AG04449 (cell line): ENCODE results near the gene XRCC1.

Source experiments
- CTCF ChIA-PET: fragments of 350-600 bp; formaldehyde crosslinking; extraction: SDS; loops from one replicate; lab custom pipeline; 2021; ENCODE audit warnings: antibody characterized with exemption; lab: Yijun Ruan, JAX
- POLR2A ChIA-PET: fragments of 400-600, 350-600 bp; formaldehyde crosslinking; extraction: SDS; loops from one replicate; lab custom pipeline; 2020; ENCODE audit warnings: antibody characterized with exemption, inconsistent platforms; lab: Yijun Ruan, JAX
- DNase-seq: peaks from one replicate; pipeline ENCODE4 v3.0.0-alpha.2; 2010; ENCODE audit warnings: low read depth, low spot score
- H3K4me3 ChIP-seq: 2 replicates; pipeline ENCODE4 v1.5.1; 2011; ENCODE audit warnings: low read depth, mild to moderate bottlenecking, control low read depth, low read length
- CTCF ChIP-seq: IDR thresholded peaks from one replicate; pipeline ENCODE4 v1.5.1; 2011; ENCODE audit warnings: mild to moderate bottlenecking, moderate library complexity, low read length, control low read depth, inconsistent platforms; ENCODE audit not compliant: insufficient read depth; ENCODE audit errors: missing control alignments

XRCC1 gene

GRCh38 chr19:43532571-43532961 is 42.8 kb downstream of the XRCC1 start:
- CTCF ChIA-PET = interaction anchor here (0.9 to 17.0 kb wide), 9 partner anchors 13 to 277 kb away, joined by 3 to 208 read pairs (median 5); partner anchors contain the start of gene PHLDB3
- POLR2A ChIA-PET = interaction anchor here (0.9 to 1.5 kb wide), 4 partner anchors 9 to 222 kb away, joined by 3 to 6 read pairs (median 4); partner anchors contain the start of gene SMG9
- TF ChIP-seq CTCF = no peak
- peak overlapping the region; percentile 66 for H3K4me3 ChIP-seq
- DNase-seq = no peak

GRCh38 chr19:43527860-43528622 is 47.3 kb downstream of the XRCC1 start:
- TF ChIP-seq CTCF = no peak
- ChIA-PET CTCF (interaction anchor here (1.5 to 15.4 kb wide), 4 partner anchors 9 to 83 kb away, joined by 7 to 609 read pairs (median 8); no protein-coding TSS in a partner anchor), POLR2A (no interaction called here)
- no peak for DNase-seq
- H3K4me3 ChIP-seq = peak overlapping the region; percentile 12; the same call in 1 of the 2 replicates

DNA sequence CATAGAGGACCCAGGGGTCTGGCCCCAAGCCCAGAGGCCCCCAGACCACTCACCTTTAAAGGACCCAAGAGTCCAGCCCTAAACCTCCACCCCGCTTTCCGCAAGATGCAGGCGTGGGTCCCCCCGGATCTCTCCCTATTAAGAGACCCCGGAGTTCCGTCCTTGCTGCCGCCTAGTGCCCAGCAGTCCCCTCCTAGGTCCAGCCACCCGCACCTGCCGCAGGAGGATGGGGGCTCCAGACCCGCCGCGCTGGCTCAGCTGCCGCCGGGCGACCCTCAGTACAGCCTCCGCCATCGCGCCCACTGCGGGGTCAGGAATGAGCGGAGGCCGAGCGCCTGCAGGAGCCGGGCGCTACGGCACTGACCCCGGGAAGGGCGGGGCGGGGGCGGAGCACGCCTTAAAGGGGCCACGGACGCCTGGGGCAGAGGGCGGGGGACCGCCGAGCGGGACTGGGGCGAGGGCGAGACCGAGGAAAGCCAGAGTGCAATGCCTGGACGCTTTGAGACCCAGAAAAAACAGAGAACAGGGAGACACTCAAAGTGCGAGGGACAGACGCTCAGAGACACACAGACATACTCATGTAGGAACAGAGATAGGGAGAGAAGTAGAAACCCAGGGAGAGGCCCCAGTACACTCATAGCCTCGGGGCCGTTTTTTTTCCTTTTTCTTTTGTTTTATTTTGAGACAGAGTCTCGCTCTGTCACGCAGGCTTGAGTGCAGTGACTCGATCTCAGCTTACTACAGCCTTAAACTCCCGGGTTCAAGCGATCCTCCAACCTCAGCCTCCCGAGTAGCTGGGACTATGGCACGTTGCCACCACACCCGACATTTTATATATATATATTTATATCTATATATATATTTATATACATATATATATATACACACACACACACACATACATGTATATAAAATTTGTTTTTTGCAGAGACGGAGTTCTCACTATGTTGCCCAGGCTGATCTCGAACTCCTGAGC is 48.2 kb downstream of the XRCC1 start, which contains the start of gene ETHE1:
ETHE1 (minus strand) TSS at position 318 of the 976 bp plus-strand sequence; CDS start at position 294, 24 bp downstream.
- peak within 1 kb of the TSS; percentile 85 for H3K4me3 ChIP-seq
- ChIA-PET POLR2A (no interaction called here), CTCF (interaction anchor here (1.5 to 15.4 kb wide), 3 partner anchors 8 to 82 kb away, joined by 7 to 609 read pairs (median 8); no protein-coding TSS in a partner anchor)
- no peak for TF ChIP-seq CTCF
- DNase-seq = no peak

DNA sequence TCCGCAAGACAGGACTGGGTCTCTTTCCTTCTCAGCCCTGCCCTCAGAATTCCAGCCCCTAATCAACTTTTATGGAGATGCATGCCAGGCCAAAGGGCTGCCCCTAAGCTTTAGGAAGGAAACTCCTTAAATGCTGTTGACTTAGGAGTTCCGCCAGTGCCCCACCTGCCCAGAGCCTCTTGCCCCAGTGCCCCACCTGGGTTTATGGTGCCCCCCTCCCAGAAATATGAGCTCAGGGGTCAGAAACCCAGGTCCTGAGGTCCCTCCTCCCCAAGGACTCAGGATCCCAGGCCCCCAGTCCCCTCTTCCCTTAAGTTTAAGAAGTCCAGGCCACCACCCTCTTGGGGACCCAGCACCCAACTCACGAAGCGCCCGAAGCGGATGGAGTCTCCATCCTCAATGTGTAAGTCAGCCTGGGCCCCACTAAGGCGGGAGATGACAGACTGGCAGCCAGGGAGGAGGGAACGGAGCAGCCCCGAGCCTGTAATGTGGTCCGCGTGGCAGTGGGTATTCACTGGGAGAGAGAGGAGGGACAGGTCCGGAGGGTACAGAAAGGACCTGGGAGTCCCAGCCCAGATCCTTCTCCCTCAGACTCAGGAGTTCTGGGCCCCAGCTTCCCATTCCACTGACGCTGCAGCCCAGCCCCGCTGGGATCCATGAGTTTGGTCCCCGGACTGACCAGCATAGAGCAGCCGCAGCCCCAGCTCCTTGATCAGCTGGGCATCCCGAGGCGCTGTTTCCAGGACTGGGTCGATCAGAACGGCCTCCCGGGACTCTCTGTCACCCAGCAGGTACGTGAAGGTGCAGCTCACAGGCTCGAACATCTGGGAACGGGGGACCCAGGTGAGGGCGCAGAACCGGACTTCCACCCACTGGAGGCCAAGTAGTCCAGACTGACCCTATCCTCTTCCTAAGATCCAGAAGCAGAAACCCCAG is 49.2 kb downstream of the XRCC1 start:
- no peak for DNase-seq
- ChIA-PET CTCF (interaction anchor here (1.3 to 15.4 kb wide), 5 partner anchors 10 to 92 kb away, joined by 4 to 609 read pairs (median 9); no protein-coding TSS in a partner anchor), POLR2A (no interaction called here)
- TF ChIP-seq CTCF = no peak
- peak overlapping the region; percentile 85 for H3K4me3 ChIP-seq
